ENCODE data around the gene NME1. TPM values are rescaled to one million over a fixed set of nuclear protein-coding genes. Genes with fewer than 3 reads are reported as not detected.

NME1 gene
- total and polyA plus RNA-seq, 2 donors (not counting 3 experiments of a cell fraction or from before 2014, with no cell fraction given): 214 to 326 TPM

GRCh38 chr17:51203838-51204237 lies 50.5 kb downstream of the NME1 start:
- POLR2A ChIA-PET: no interaction called here
- Histone ChIP-seq H3K79me2 (ENCODE audit: control insufficient read depth, insufficient read depth, low read length) (no peaks in the 10 kb centered on the region), H3K4me3 (replicated peaks in 1 of 3; ENCODE audit: insufficient read depth in 1 of 3, low read depth in 1 of 3, low read length in 3 of 3) (no peak overlapping the region), H3K36me3 (ENCODE audit: control insufficient read depth in 2 of 2, extremely low read depth in 1 of 2, insufficient read depth in 2 of 2, low read length in 2 of 2) (peaks cover 18 to 20% of the 10 kb centered on the region in 2 experiments), H2AFZ (ENCODE audit: low read depth, low read length) (no peak overlapping the region), H3K27me3 (ENCODE audit: control insufficient read depth in 2 of 2, insufficient read depth in 2 of 2, low read length in 2 of 2) (no peaks in the 10 kb centered on the region), H3K4me1 (ENCODE audit: control insufficient read depth, extremely low read depth, insufficient read depth, low read length) (no peaks in the 10 kb centered on the region), H3K9ac (replicated peaks; ENCODE audit: extremely low read depth, insufficient read depth, low read length) (no peak overlapping the region), H3K4me2 (ENCODE audit: insufficient read depth, low read length) (no peak overlapping the region), H3K27ac (ENCODE audit: insufficient read depth, low read depth, low read length) (no peak overlapping the region), H3K9me1 (replicated peaks; ENCODE audit: control insufficient read depth, extremely low read depth, insufficient read depth, low read length) (no peaks in the 10 kb centered on the region), H4K20me1 (replicated peaks; ENCODE audit: control insufficient read depth, extremely low read depth, insufficient read depth, low read length) (no peaks in the 10 kb centered on the region), H3K9me3 (replicated peaks; ENCODE audit: control insufficient read depth, insufficient read depth, low read length) (no peaks in the 10 kb centered on the region)
- no TSS peak for BruUV-seq (replicated peaks)
- DNase-seq (ENCODE audit: low read depth, low spot score) (no peak), FAIRE-seq (no peak)
- dilution Hi-C loops (cut with MboI; ENCODE audit: extremely low pct_ligation_motif_present, low sequenced_read_pairs) (no loop called here), intact Hi-C loops (cut with micrococcal nuclease) (no loop called here)
- TF ChIP-seq GATA2 (IDR thresholded peaks at IDR 0.05; ENCODE audit: insufficient read depth, insufficient read length, low read depth, low read length) (no peak), POLR2AphosphoS5 (IDR thresholded peaks at IDR 0.05; ENCODE audit: insufficient read depth, low read depth, low read length) (no peak), EZH2 (IDR thresholded peaks at IDR 0.05; ENCODE audit: borderline replicate concordance, low read depth, low read length, severe bottlenecking) (no peak), POLR2A (IDR thresholded peaks at IDR 0.05; ENCODE audit: low read depth, low read length) (no peak), JUN (IDR thresholded peaks at IDR 0.05; ENCODE audit: borderline replicate concordance, insufficient read depth, insufficient read length, low read depth) (no peak), FOS (IDR thresholded peaks at IDR 0.05; ENCODE audit: borderline replicate concordance, insufficient read depth, low read length) (no peak), MYC (IDR thresholded peaks at IDR 0.05; ENCODE audit: low read depth, low read length) (no peak)
- TF ChIP-seq, protein P1, sequence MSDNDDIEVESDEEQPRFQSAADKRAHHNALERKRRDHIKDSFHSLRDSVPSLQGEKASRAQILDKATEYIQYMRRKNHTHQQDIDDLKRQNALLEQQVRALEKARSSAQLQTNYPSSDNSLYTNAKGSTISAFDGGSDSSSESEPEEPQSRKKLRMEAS (IDR thresholded peaks at IDR 0.05; ENCODE audit: insufficient read depth, insufficient read length): no peak
- TF ChIP-seq, protein P2, sequence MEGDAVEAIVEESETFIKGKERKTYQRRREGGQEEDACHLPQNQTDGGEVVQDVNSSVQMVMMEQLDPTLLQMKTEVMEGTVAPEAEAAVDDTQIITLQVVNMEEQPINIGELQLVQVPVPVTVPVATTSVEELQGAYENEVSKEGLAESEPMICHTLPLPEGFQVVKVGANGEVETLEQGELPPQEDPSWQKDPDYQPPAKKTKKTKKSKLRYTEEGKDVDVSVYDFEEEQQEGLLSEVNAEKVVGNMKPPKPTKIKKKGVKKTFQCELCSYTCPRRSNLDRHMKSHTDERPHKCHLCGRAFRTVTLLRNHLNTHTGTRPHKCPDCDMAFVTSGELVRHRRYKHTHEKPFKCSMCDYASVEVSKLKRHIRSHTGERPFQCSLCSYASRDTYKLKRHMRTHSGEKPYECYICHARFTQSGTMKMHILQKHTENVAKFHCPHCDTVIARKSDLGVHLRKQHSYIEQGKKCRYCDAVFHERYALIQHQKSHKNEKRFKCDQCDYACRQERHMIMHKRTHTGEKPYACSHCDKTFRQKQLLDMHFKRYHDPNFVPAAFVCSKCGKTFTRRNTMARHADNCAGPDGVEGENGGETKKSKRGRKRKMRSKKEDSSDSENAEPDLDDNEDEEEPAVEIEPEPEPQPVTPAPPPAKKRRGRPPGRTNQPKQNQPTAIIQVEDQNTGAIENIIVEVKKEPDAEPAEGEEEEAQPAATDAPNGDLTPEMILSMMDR (IDR thresholded peaks at IDR 0.05; ENCODE audit: extremely low read depth in 1 of 2, insufficient read depth in 1 of 2, low read depth in 1 of 2, low read length in 2 of 2): no peak
- CTCF ChIA-PET: no interaction called here

Other genes with a start within 250 kb of the NME1 start
- 73.5 and 75.0 TPM in 2 replicates for gene SPAG9, start 32.7 kb upstream of the NME1 start, total RNA-seq
- gene SPAG9, start 32.7 kb upstream of the NME1 start, polyA plus RNA-seq: 13.1 and 16.5 TPM in 2 replicates
- gene NME2, start 12.9 kb downstream of the NME1 start, total RNA-seq: 555 and 565 TPM in 2 replicates
- 677 and 833 TPM in 2 replicates for gene NME2, start 12.9 kb downstream of the NME1 start, polyA plus RNA-seq
- 10.9 and 14.0 TPM in 2 replicates for gene MBTD1, start 106.5 kb downstream of the NME1 start, total RNA-seq
- 3.5 and 4.8 TPM in 2 replicates for gene MBTD1, start 106.5 kb downstream of the NME1 start, polyA plus RNA-seq
- 29.3 and 32.2 TPM in 2 replicates for gene UTP18, start 107.0 kb downstream of the NME1 start, total RNA-seq
- gene UTP18, start 107.0 kb downstream of the NME1 start, polyA plus RNA-seq: 5.7 and 9.1 TPM in 2 replicates